ENCODE measurements around the gene LRIT1. TPM values are rescaled to one million over a fixed set of nuclear protein-coding genes. Genes with fewer than 3 reads are reported as not detected.

LRIT1 gene
- total and polyA plus RNA-seq, 2 of the 8 experiments (the other 6 are each of a cell fraction or from before 2014, with no cell fraction given): 0.03 TPM; not detected in 1

- TF ChIP-seq CHD7 (IDR thresholded peaks at IDR 0.05; ENCODE audit: insufficient replicate concordance, low read length): no peak
- no peak for TF ChIP-seq EGR1 (IDR thresholded peaks at IDR 0.05; ENCODE audit: borderline replicate concordance, low read depth, low read length)
- TF ChIP-seq SP2 (IDR thresholded peaks at IDR 0.05; ENCODE audit: low read length): no peak
- TF ChIP-seq ATF3 (IDR thresholded peaks at IDR 0.05; ENCODE audit: insufficient read depth, low read depth, low read length): no peak
- TF ChIP-seq MAFK (IDR thresholded peaks at IDR 0.05; ENCODE audit: low read depth, low read length): no peak
- no peak for TF ChIP-seq CHD2 (IDR thresholded peaks at IDR 0.05; ENCODE audit: low read length)
- no peak for TF ChIP-seq CREB1 (IDR thresholded peaks at IDR 0.05)
- TF ChIP-seq TAF7 (optimal IDR thresholded peaks at IDR 0.05; ENCODE audit: borderline replicate concordance, low read depth, low read length): no peak
Measured at GRCh38 chr10:84230359-84230758, 11.0 kb downstream of the LRIT1 start (continued).
